WTC11 (cell line): ENCODE results near the gene C20orf144. TPM values are rescaled to one million over a fixed set of nuclear protein-coding genes. Genes with fewer than 3 reads are reported as not detected.

Experiments
- ATAC-seq: fragments of 200-7000 bp; cut with Tn5 transposase; 2 replicates; pipeline ENCODE4 v1.10.0; 2021; ENCODE audit warnings: mild to moderate bottlenecking, moderate library complexity
- CTCF ChIA-PET: fragments of 300-600 bp; sonication (Branson Sonifier 250); formaldehyde crosslinking; loops from one replicate; lab custom pipeline; 2021; ENCODE audit warnings: antibody characterized with exemption; lab: Charles Lee
- POLR2A ChIA-PET: fragments of 350-600 bp; sonication (Branson Sonifier 250); formaldehyde crosslinking; loops from one replicate; lab custom pipeline; 2021; ENCODE audit warnings: antibody characterized with exemption; lab: Charles Lee
- DNase-seq: peaks from one replicate; pipeline ENCODE4 v3.0.0; 2021; ENCODE audit warnings: low spot score
- H3K27ac Mint-ChIP-seq: 2 replicates; pipeline ENCODE4 v1.8.0; 2021; ENCODE audit warnings: mixed read lengths
- H3K27me3 Mint-ChIP-seq: 2 replicates; pipeline ENCODE4 v1.8.0; 2021; ENCODE audit warnings: low read depth, mild to moderate bottlenecking, moderate library complexity, mixed read lengths
- H3K36me3 Mint-ChIP-seq: 2 replicates; pipeline ENCODE4 v1.8.0; 2021; ENCODE audit warnings: mixed read lengths
- H3K4me1 Mint-ChIP-seq: 2 replicates; pipeline ENCODE4 v1.8.0; 2022; ENCODE audit warnings: mixed read lengths
- H3K4me3 Mint-ChIP-seq: 2 replicates; pipeline ENCODE4 v1.8.0; 2021; ENCODE audit warnings: mild to moderate bottlenecking, moderate library complexity, mixed read lengths
- H3K9me3 Mint-ChIP-seq: 2 replicates; pipeline ENCODE4 v1.8.0; 2021; ENCODE audit warnings: mixed read lengths
- CREM ChIP-seq: sonication (generic); formaldehyde crosslinking; IDR thresholded peaks from 2 replicates; pipeline ENCODE4 v1.8.1; 2022; ENCODE audit warnings: mild to moderate bottlenecking, missing genetic modification reagents, moderate library complexity
- CTCF ChIP-seq: fragments of 200-600 bp; IDR thresholded peaks from 2 replicates; pipeline ENCODE4 v1.8.0; 2022; ENCODE audit warnings: antibody characterized with exemption
- FOXP4 ChIP-seq: sonication (generic); formaldehyde crosslinking; IDR thresholded peaks from 2 replicates; pipeline ENCODE4 v1.8.0; 2022; ENCODE audit warnings: mild to moderate bottlenecking, missing genetic modification reagents
- GRHL2 ChIP-seq: fragments of 250-450 bp; sonication (Bioruptor Pico); IDR thresholded peaks from 2 replicates; pipeline ENCODE4 v1.8.0; 2022; ENCODE audit warnings: mild to moderate bottlenecking, moderate library complexity; ENCODE audit not compliant: insufficient replicate concordance, severe bottlenecking
- JUN ChIP-seq: sonication (generic); formaldehyde crosslinking; IDR thresholded peaks from 2 replicates; pipeline ENCODE4 v1.8.0; 2023; ENCODE audit warnings: mild to moderate bottlenecking, missing genetic modification reagents
- MXD4 ChIP-seq: fragments of 250-450 bp; sonication (Bioruptor Pico); IDR thresholded peaks from 2 replicates; pipeline ENCODE4 v1.8.0; 2021; ENCODE audit warnings: mild to moderate bottlenecking, moderate library complexity, borderline replicate concordance
- MYBL2 ChIP-seq: sonication (generic); formaldehyde crosslinking; IDR thresholded peaks from 2 replicates; pipeline ENCODE4 v1.8.1; 2023; ENCODE audit warnings: mild to moderate bottlenecking, moderate library complexity, missing genetic modification reagents
- NFATC4 ChIP-seq: fragments of 250-450 bp; sonication (Bioruptor Pico); IDR thresholded peaks from 2 replicates; pipeline ENCODE4 v1.9.0; 2021; ENCODE audit warnings: mild to moderate bottlenecking
- NFE2L1 ChIP-seq: sonication (generic); formaldehyde crosslinking; IDR thresholded peaks from 2 replicates; pipeline ENCODE4 v1.8.1; 2023; ENCODE audit warnings: missing genetic modification reagents
- NR1H2 ChIP-seq: sonication (generic); formaldehyde crosslinking; IDR thresholded peaks from 2 replicates; pipeline ENCODE4 v1.9.0; 2021; ENCODE audit warnings: mild to moderate bottlenecking, moderate library complexity, missing genetic modification reagents
- PRDM15 ChIP-seq: sonication (generic); formaldehyde crosslinking; IDR thresholded peaks from 2 replicates; pipeline ENCODE4 v1.8.0; 2022; ENCODE audit warnings: missing genetic modification reagents
- PREB ChIP-seq: sonication (generic); formaldehyde crosslinking; IDR thresholded peaks from 2 replicates; pipeline ENCODE4 v1.8.1; 2022; ENCODE audit warnings: mild to moderate bottlenecking, missing genetic modification reagents, moderate library complexity, borderline replicate concordance
- SP1 ChIP-seq: sonication (generic); formaldehyde crosslinking; conservative IDR thresholded peaks from 2 replicates; pipeline ENCODE4 v1.8.1; 2022; ENCODE audit warnings: missing genetic modification reagents
- TCF7 ChIP-seq: sonication (generic); formaldehyde crosslinking; IDR thresholded peaks from 2 replicates; pipeline ENCODE4 v1.8.0; 2022; ENCODE audit warnings: mild to moderate bottlenecking, low read depth, missing genetic modification reagents, moderate library complexity
- TEAD1 ChIP-seq: sonication (generic); formaldehyde crosslinking; IDR thresholded peaks from 2 replicates; pipeline ENCODE4 v1.8.0; 2022; ENCODE audit warnings: mild to moderate bottlenecking, missing genetic modification reagents
- TEAD4 ChIP-seq: sonication (generic); formaldehyde crosslinking; IDR thresholded peaks from 2 replicates; pipeline ENCODE4 v1.8.0; 2022; ENCODE audit warnings: mild to moderate bottlenecking, missing genetic modification reagents
- USF2 ChIP-seq: sonication (generic); formaldehyde crosslinking; IDR thresholded peaks from 2 replicates; pipeline ENCODE4 v1.8.1; 2023; ENCODE audit warnings: mild to moderate bottlenecking, missing genetic modification reagents, moderate library complexity
- ZMAT4 ChIP-seq: fragments of 250-450 bp; sonication (Bioruptor Pico); IDR thresholded peaks from 2 replicates; pipeline ENCODE4 v1.9.0; 2021; ENCODE audit warnings: mild to moderate bottlenecking
- ZNF121 ChIP-seq: sonication (generic); formaldehyde crosslinking; IDR thresholded peaks from 2 replicates; pipeline ENCODE4 v1.8.0; 2023; ENCODE audit warnings: missing genetic modification reagents
- ZNF138 ChIP-seq: sonication (generic); formaldehyde crosslinking; conservative IDR thresholded peaks from 2 replicates; pipeline ENCODE4 v1.8.1; 2022; ENCODE audit warnings: mild to moderate bottlenecking, moderate library complexity, missing genetic modification reagents
- ZNF317 ChIP-seq: sonication (generic); formaldehyde crosslinking; IDR thresholded peaks from 2 replicates; pipeline ENCODE4 v1.8.1; 2023; ENCODE audit warnings: low read depth, mild to moderate bottlenecking, moderate library complexity, missing genetic modification reagents, borderline replicate concordance
- ZNF396 ChIP-seq: fragments of 250-450 bp; sonication (Bioruptor Pico); IDR thresholded peaks from 2 replicates; pipeline ENCODE4 v1.8.0; 2021; ENCODE audit warnings: mild to moderate bottlenecking, moderate library complexity, borderline replicate concordance
- ZNF512 ChIP-seq: sonication (generic); formaldehyde crosslinking; IDR thresholded peaks from 2 replicates; pipeline ENCODE4 v1.8.1; 2022; ENCODE audit warnings: missing genetic modification reagents, borderline replicate concordance
- total RNA-seq: library from RNA; stranded (reverse); gene quantifications from 3 replicates; pipeline ENCODE4 v1.2.3, GENCODE V29; 2021

C20orf144 gene
- total RNA-seq, 1 experiment from 2014 or later = 0.09 TPM

GRCh38 chr20:33689493-33689892 lies 27.4 kb downstream of the C20orf144 start:
- DNase-seq (no peak), ATAC-seq (no peak)
- ChIA-PET CTCF (interaction anchor here (1.6 kb wide), 1 partner anchor 21 kb away, joined by 3 read pairs; no protein-coding TSS in a partner anchor), POLR2A (interaction anchor here (0.9 kb wide), 1 partner anchor 23 kb away, joined by 7 read pairs; the partner anchor contains the start of gene ACTL10)
- H3K4me3 Mint-ChIP-seq = no peak overlapping the region
- TF ChIP-seq SP1 (CRISPR knock-in tag) (no peak), MXD4 (CRISPR knock-in tag) (no peak), NR1H2 (CRISPR knock-in tag) (no peak), ZNF121 (CRISPR knock-in tag) (no peak)
- H3K27ac Mint-ChIP-seq = no peak overlapping the region
- H3K9me3 Mint-ChIP-seq = no peaks in the 10 kb centered on the region
- H3K4me1 Mint-ChIP-seq = peaks cover 29% of the 10 kb centered on the region
- peaks cover 30% of the 10 kb centered on the region for H3K27me3 Mint-ChIP-seq
- no peaks in the 10 kb centered on the region for H3K36me3 Mint-ChIP-seq

GRCh38 chr20:33689973-33690372 lies 27.8 kb downstream of the C20orf144 start:
- POLR2A ChIA-PET = interaction anchor here (0.9 kb wide), 1 partner anchor 23 kb away, joined by 7 read pairs; the partner anchor contains the start of gene ACTL10
- TF ChIP-seq GRHL2 (CRISPR knock-in tag) (no peak), NFATC4 (CRISPR knock-in tag) (no peak), USF2 (CRISPR knock-in tag) (no peak), TCF7 (no peak), TEAD1 (CRISPR knock-in tag) (no peak), ZNF138 (CRISPR knock-in tag) (no peak), ZNF396 (CRISPR knock-in tag) (no peak), CREM (CRISPR knock-in tag) (no peak), JUN (no peak), ZMAT4 (CRISPR knock-in tag) (no peak), NFE2L1 (CRISPR knock-in tag) (no peak), CTCF (no peak), FOXP4 (CRISPR knock-in tag) (no peak), PRDM15 (CRISPR knock-in tag) (no peak), PREB (CRISPR knock-in tag) (no peak), MYBL2 (no peak), TEAD4 (CRISPR knock-in tag) (no peak), ZNF512 (CRISPR knock-in tag) (no peak), ZNF317 (CRISPR knock-in tag) (no peak)
- CTCF ChIA-PET = interaction anchor here (1.6 kb wide), 1 partner anchor 22 kb away, joined by 3 read pairs; no protein-coding TSS in a partner anchor
- DNase-seq (no peak), ATAC-seq (no peak)
- Mint-ChIP-seq H3K4me3 (no peak overlapping the region), H3K27ac (no peak overlapping the region), H3K36me3 (no peaks in the 10 kb centered on the region), H3K4me1 (peaks cover 27% of the 10 kb centered on the region), H3K27me3 (peaks cover 30% of the 10 kb centered on the region), H3K9me3 (no peaks in the 10 kb centered on the region)
